Muscle of leg (tissue), 16 donors: ENCODE measurements around the gene ZNF555. TPM values are rescaled to one million over a fixed set of nuclear protein-coding genes. Genes with fewer than 3 reads are reported as not detected.
A peak's percentile ranks its signal among the peaks of the same experiment; 100 is the strongest.
"Not testable (repeated sequence)": the region's sequence is repeated elsewhere in the genome, so short reads cannot be mapped to it uniquely, and the experiment has no call there.

ENCODE experiments used
- DNase-seq: peaks from one replicate; pipeline ENCODE4 v3.0.0; 2013
- H3K27ac ChIP-seq: one replicate; pipeline ENCODE4 v1.5.1; 2013; ENCODE audit warnings: mild to moderate bottlenecking, low read length, control low read depth
- H3K27me3 ChIP-seq: one replicate; pipeline ENCODE4 v1.6.1; 2013; ENCODE audit warnings: low read length; ENCODE audit not compliant: control insufficient read depth, insufficient read depth
- H3K36me3 ChIP-seq: one replicate; pipeline ENCODE4 v1.6.1; 2013; ENCODE audit warnings: low read length; ENCODE audit not compliant: control insufficient read depth, insufficient read depth
- H3K4me1 ChIP-seq: one replicate; pipeline ENCODE4 v1.6.1; 2013; ENCODE audit warnings: low read length; ENCODE audit not compliant: control insufficient read depth, insufficient read depth
- H3K4me3 ChIP-seq: one replicate; pipeline ENCODE4 v1.5.1; 2013; ENCODE audit warnings: low read length, control low read depth
- H3K9me3 ChIP-seq: replicated peaks from 2 replicates; pipeline ENCODE4 v1.6.1; 2013; ENCODE audit warnings: low read depth, low read length; ENCODE audit not compliant: control insufficient read depth
- WGBS: methylation state at CpG from one replicate; pipeline ENCODE4 v1.1.5; 2013; ENCODE audit warnings: missing lambda C conversion rate; ENCODE audit not compliant: insufficient coverage; 5-methylcytosine and 5-hydroxymethylcytosine counted together
- long read RNA-seq, 11 donors: transcript quantifications; one replicate each; lab custom pipeline, GENCODE V29; 2026
- polyA plus RNA-seq, 8 donors: library from polyadenylated mRNA; unstranded; fragments of 120-200 nt; gene quantifications; one replicate each; pipeline versions ENCODE4 v1.2.1 to v1.2.3, GENCODE V29; 2013; ENCODE audit warnings: inconsistent platforms in 1 of 8, low replicate concordance in 1 of 8; ENCODE audit not compliant: insufficient read length in 8 of 8, insufficient read depth in 1 of 8
- total RNA-seq: library from RNA; stranded (reverse); fragments of 120-200 nt; gene quantifications from one replicate; pipeline ENCODE4 v1.2.4, GENCODE V29; 2013

The ZNF555 gene
- total RNA-seq: 16.6 TPM
- 10 to 100 TPM in 7 of 8 donors, 1 to 10 TPM in 1; 7.4 to 14.9 (median 11.6) TPM for polyA plus RNA-seq
- long read RNA-seq, donor 1: 0 reads
- long read RNA-seq, donor 2: 0 reads
- long read RNA-seq, donor 3, full-length matches to known transcripts: 7 of 7 reads
- long read RNA-seq, donor 3, partial matches to known transcripts: 0 of 7 reads
- long read RNA-seq, donor 3, other reads (novel, unspliced or antisense): 0 of 7 reads
- long read RNA-seq, donor 4, full-length matches to known transcripts: 5 of 5 reads
- long read RNA-seq, donor 4, partial matches to known transcripts: 0 of 5 reads
- long read RNA-seq, donor 4, other reads (novel, unspliced or antisense): 0 of 5 reads
- long read RNA-seq, donor 5, full-length matches to known transcripts: 9 of 9 reads
- long read RNA-seq, donor 5, partial matches to known transcripts: 0 of 9 reads
- long read RNA-seq, donor 5, other reads (novel, unspliced or antisense): 0 of 9 reads
- long read RNA-seq, donor 6, full-length matches to known transcripts: 4 of 4 reads
- long read RNA-seq, donor 6, partial matches to known transcripts: 0 of 4 reads
- long read RNA-seq, donor 6, other reads (novel, unspliced or antisense): 0 of 4 reads
- long read RNA-seq, donor 7, full-length matches to known transcripts: 2 of 2 reads
- long read RNA-seq, donor 7, partial matches to known transcripts: 0 of 2 reads
- long read RNA-seq, donor 7, other reads (novel, unspliced or antisense): 0 of 2 reads
- long read RNA-seq, donor 8, full-length matches to known transcripts: 2 of 2 reads
- long read RNA-seq, donor 8, partial matches to known transcripts: 0 of 2 reads
- long read RNA-seq, donor 8, other reads (novel, unspliced or antisense): 0 of 2 reads
- long read RNA-seq, donor 9, full-length matches to known transcripts: 4 of 4 reads
- long read RNA-seq, donor 9, partial matches to known transcripts: 0 of 4 reads
- long read RNA-seq, donor 9, other reads (novel, unspliced or antisense): 0 of 4 reads
- long read RNA-seq, donor 10, full-length matches to known transcripts: 3 of 3 reads
- long read RNA-seq, donor 10, partial matches to known transcripts: 0 of 3 reads
- long read RNA-seq, donor 10, other reads (novel, unspliced or antisense): 0 of 3 reads
- long read RNA-seq, donor 11, full-length matches to known transcripts: 3 of 3 reads
- long read RNA-seq, donor 11, partial matches to known transcripts: 0 of 3 reads
- long read RNA-seq, donor 11, other reads (novel, unspliced or antisense): 0 of 3 reads

DNA sequence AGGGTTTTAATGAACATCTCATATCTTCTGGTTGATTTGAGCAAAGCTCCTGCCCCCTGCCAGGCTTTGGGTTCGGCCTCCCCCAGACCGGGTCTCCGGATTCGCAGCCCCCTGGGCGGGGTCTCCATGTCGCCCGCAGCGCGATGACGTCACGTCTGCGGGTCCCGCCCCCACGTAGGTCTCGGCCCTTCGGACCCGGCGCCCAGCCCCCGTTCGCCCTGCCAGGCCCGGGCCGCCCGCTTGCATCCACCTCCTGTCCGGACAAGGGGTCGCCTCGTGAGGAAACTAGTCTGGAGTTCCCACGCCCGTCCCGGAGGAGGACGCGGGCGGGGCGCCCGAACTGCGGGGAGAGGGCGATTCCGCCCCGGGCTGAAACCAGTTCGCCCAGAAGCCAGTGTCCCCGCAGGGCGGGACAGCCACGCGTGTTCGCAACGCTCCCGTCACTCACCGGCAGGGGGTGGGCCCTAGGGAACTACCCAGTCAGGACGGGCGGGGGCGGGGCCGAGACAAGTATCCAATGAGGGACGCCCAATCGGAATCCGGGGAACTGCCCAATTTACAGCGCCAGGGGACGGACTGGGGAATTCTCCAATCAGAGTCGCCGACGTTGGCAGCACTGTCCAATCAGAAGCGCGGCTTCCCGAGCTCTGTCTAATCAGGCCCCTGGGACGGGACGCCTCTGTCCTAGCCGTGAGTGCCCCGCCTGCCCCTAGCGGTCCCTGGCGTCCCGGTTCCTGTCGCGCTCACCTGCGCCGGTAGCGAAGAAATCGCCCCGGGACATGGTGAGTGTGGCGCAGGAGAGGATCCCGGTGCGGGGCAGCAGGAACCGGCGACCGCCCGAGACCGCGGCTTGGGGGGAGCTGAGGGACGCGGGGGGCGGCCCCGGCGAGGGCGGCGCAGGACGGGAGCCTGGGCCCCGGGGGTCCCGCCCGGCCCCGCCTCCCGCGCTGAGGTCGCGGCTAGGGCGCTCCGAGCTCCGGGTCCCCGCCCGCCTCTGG is at the start of gene ZNF555:
Gene ZNF555 (plus strand): TSS at position 682 of the 998 bp plus-strand sequence. CDS start 98 bp downstream, at position 780.
- WGBS: under 1% methylated on average over 106 of the region's 106 CpGs
- peak within 1 kb of the TSS; percentile 96 for H3K27ac ChIP-seq
- H3K4me3 ChIP-seq: peak within 1 kb of the TSS; percentile 88
- H3K4me1 ChIP-seq: peaks cover 22% of the 10 kb centered on the region
- H3K27me3 ChIP-seq: no peaks in the 10 kb centered on the region
- H3K9me3 ChIP-seq: peaks cover 16% of the 10 kb centered on the region
- peak; percentile 100 for DNase-seq
- peaks cover 20% of the 10 kb centered on the region for H3K36me3 ChIP-seq

DNA sequence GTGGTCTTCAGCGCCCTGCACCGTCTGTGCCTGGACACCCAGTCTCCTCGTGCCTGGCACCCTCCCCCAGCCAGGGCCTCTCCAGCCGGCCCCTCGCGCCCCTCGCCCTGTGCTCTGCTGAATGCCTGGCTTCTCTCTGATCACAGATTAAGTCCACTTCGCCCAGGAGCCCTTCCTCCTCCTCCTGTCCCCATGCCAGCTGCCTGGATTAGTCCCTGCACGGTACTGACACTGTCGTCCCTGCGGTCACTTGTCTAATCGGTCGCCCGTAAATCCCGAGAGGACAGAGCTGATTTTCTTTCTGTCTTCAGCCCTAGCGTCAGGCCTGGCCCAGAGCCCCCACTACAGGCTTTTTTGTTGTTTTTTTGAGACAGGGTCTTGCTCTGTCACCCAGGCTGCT is 49.4 kb upstream of the ZNF555 start:
- Histone ChIP-seq H3K9me3 (no peaks in the 10 kb centered on the region), H3K4me3 (no peak overlapping the region), H3K27ac (no peak overlapping the region), H3K36me3 (peaks cover 59% of the 10 kb centered on the region), H3K27me3 (no peaks in the 10 kb centered on the region), H3K4me1 (no peaks in the 10 kb centered on the region)
- DNase-seq: no peak
- WGBS: 90% methylated on average over 15 of the region's 16 CpGs

DNA sequence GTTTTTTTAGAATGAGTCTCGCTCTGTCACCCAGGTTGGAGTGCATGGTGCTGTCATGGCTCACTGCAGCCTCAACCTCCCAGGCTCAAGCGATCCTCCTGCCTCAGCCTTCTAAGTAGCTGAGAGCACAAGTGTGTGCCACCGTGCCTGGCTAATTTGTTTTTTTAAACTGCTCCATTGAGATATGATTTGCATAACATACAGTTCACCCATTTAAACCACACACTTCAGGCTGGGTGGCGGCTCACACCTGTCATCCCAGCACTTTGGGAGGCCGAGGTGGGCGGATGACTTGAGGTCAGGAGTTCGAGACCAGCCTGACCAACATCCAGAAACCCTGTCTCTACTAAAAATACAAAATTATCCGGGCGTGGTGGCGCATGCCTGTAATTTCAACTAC is 48.6 kb upstream of the ZNF555 start:
- WGBS: 95% methylated on average over 9 of the region's 10 CpGs
- peaks cover 61% of the 10 kb centered on the region for H3K36me3 ChIP-seq

DNA sequence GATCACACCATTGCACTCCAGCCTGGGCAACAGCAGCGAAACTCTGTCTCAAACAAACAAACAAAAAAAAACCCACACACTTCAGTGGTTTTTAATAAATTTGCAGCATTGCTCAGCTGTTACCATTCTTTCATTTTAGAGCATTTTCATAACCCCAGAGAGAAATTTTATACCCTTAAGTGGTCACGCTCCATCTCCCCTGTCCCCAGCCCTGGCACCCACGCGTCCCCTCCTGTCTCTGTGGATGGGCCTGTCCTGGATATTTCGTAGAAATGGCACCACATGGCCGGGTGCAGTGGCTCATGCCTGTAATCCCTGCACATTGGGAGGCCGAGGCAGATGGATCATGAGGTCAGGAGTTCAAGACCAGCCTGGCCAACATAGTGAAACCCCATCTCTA is 48.1 kb upstream of the ZNF555 start:
- Histone ChIP-seq H3K4me3 (no peak overlapping the region), H3K9me3 (no peaks in the 10 kb centered on the region), H3K4me1 (no peaks in the 10 kb centered on the region), H3K27ac (no peak overlapping the region), H3K36me3 (peaks cover 61% of the 10 kb centered on the region), H3K27me3 (no peaks in the 10 kb centered on the region)
- 93% methylated on average over 7 of the region's 7 CpGs for WGBS
- no peak for DNase-seq

More for the DNA sequence above, 48.6 kb upstream of the ZNF555 start:
- not testable (repeated sequence) for DNase-seq, H3K9me3 ChIP-seq, H3K27ac ChIP-seq, H3K4me3 ChIP-seq, H3K27me3 ChIP-seq, H3K4me1 ChIP-seq

DNA sequence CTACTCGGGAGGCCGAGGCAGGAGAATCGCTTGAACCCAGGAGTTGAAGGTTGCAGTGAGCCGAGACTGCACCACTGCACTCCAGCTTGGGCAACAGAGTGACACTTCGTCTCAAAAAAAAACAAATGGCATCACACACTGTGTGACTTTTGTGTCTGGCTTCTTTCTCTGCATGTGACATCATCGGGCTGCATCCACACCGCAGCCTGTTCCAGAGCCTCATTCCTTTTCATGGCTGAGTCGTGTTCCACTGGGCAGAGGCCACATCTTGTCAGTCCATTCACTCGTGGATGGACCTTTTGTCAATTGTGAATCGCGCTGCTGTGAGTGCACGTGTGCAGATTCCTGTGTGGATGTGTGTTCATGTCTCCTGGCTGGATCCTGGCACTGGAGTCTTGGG is 47.7 kb upstream of the ZNF555 start:
- H3K27ac ChIP-seq: no peak overlapping the region
- H3K4me3 ChIP-seq: no peak overlapping the region
- no peaks in the 10 kb centered on the region for H3K9me3 ChIP-seq
- no peak for DNase-seq
- H3K36me3 ChIP-seq: peaks cover 66% of the 10 kb centered on the region
- H3K27me3 ChIP-seq: no peaks in the 10 kb centered on the region
- 99% methylated on average over 10 of the region's 12 CpGs for WGBS
- H3K4me1 ChIP-seq: no peaks in the 10 kb centered on the region

DNA sequence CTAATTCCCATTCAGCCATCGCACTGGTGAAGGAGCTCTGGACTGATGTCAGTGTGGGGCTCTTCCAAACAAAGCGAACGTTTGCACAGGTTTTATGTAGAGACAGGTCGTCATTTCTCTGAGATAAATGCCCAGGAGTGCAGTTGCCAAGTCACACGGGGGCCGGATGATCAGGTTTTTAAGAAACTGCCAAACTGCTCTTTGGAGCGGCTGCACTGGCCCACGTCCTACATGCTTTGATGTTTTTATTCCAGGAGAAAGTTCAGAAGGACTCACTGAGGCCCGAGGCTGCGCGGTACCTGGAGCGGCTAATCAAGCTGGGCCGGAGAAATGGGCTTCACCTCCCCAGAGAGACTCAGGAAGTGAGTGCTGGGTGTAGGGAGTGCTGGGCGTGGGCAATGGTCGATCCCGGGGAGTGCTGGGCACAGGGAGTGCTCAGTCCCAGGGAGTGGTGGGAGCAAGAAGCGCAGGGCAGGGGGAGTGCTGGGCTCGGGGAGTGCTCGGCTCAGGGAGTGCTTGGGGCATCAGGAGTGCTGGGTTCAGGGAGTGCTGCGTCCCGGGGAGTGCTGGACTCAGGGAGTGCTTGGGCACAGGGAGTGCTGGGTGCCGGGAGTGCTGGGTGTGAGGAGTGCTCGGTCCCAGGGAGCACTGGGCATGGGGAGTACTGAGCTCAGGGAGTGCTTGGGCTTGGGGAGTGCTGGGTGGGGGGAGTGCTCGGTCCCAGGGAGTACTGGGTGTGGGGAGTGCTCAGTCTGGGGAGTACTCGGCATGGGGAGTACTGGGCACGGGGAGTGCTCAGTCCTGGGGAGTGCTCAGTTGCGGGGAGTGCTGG is 45.2 kb upstream of the ZNF555 start:
- WGBS: 96% methylated on average over 25 of the region's 27 CpGs

DNA sequence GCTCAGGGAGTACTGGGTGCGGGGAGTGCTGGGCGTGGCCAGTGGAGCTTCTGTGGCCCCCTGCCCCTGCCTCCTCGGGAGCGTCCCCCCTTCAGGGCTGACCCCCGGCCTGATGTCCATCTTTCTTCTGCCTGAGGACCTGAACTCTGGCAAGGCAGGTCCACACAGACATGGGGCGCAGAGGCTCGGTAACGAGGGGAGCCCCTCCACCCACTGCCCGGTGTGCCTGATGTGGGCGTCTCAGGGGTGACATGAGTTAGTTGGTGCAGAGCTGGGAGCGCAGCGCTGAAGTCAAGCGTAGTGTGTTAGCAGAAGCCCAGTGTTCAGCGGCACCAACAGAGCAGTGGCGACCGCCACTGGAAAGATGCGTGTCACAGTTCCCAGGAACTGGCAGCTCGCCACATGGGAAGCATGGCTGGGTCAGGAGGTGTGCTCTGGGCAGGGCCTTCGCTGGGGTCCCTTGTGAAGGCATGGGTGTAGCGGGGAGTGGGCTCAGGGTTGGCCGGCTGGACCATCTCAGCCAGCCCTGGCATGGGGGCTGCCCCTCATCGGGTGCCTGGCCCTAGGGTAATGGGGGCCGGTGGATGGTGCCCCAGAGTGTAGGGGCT is 44.5 kb upstream of the ZNF555 start:
- H3K27ac ChIP-seq: no peak overlapping the region
- peaks cover 61% of the 10 kb centered on the region for H3K36me3 ChIP-seq
- no peak for DNase-seq
- no peaks in the 10 kb centered on the region for H3K4me1 ChIP-seq
- WGBS: 91% methylated on average over 22 of the region's 23 CpGs
- H3K27me3 ChIP-seq: no peaks in the 10 kb centered on the region
- no peaks in the 10 kb centered on the region for H3K9me3 ChIP-seq
- H3K4me3 ChIP-seq: no peak overlapping the region

More for the DNA sequence above, 45.2 kb upstream of the ZNF555 start:
- Histone ChIP-seq H3K27ac (no peak overlapping the region), H3K9me3 (no peaks in the 10 kb centered on the region), H3K36me3 (peaks cover 62% of the 10 kb centered on the region), H3K4me3 (no peak overlapping the region), H3K4me1 (no peaks in the 10 kb centered on the region), H3K27me3 (no peaks in the 10 kb centered on the region)
- no peak for DNase-seq

DNA sequence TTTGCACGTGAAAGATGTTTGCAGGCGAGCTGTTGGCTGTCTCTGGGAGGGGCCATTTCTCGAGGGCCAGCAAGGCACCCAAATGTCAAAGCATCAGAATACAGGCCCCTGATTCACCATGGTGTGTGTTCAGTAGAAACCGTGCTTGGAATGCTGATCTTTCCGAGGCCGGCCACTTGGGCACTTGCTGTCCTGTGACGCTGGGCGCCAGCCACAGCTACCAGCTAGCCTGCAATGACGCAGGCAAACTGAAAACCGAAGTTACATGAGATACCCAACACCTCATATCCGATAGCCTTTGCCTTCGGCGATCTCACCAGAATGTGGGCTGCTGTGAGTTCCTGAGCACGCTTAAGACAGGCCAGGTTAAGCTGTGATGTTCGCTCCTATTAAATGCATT is 44.0 kb upstream of the ZNF555 start:
- no peak for DNase-seq
- WGBS: 89% methylated on average over 8 of the region's 15 CpGs
- no peak overlapping the region for H3K4me3 ChIP-seq
- no peaks in the 10 kb centered on the region for H3K9me3 ChIP-seq
- no peaks in the 10 kb centered on the region for H3K27me3 ChIP-seq
- no peaks in the 10 kb centered on the region for H3K4me1 ChIP-seq
- no peak overlapping the region for H3K27ac ChIP-seq
- peaks cover 59% of the 10 kb centered on the region for H3K36me3 ChIP-seq
